ENCODE measurements around the gene PAQR4. TPM values are rescaled to one million over a fixed set of nuclear protein-coding genes. Genes with fewer than 3 reads are reported as not detected.
A peak's percentile ranks its signal among the peaks of the same experiment; 100 is the strongest.

PAQR4 gene
- polyA plus RNA-seq, 3 donors = 2.9 to 7.7 (median 4.7) TPM

DNA sequence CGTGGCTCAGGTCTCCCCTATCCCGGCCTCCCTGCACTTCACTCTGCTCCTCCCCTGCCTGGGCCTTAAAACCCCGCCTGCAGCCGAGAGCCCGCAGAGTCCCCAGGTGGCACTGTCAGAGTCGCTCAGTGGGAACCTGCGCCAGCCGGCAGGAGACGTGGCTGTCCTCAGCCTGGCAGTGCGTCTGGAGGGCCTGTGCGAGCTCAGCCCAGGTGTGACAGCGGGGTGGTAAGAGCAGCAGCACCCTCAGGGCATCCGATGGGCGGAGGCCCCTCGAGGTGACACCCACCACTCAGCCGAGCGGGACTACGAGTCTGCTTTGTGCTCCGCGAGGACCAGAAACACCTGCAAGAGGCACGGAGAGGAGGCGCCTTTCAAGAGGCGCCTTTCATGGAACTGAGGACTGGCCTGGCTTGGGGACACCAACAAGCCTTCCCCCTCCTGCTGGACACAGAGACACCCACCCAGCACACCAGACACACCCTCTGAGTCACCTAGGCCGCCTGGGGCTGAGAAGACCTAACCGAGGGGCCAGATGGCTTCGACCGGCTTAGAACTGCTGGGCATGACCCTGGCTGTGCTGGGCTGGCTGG, 43.8 kb downstream of the PAQR4 start, which contains the start of gene CLDN9:
Gene CLDN9, plus strand, starts transcription at position 96 of the 593 bp plus-strand sequence. Its CDS starts 440 bp downstream, at position 536.
- H3K27ac ChIP-seq (ENCODE audit: low read depth, low read length) = no peak within 1 kb of the TSS
- 29 to 48% (median 41%) methylated on average over 27 of the region's 27 CpGs for WGBS, 3 donors

DNA sequence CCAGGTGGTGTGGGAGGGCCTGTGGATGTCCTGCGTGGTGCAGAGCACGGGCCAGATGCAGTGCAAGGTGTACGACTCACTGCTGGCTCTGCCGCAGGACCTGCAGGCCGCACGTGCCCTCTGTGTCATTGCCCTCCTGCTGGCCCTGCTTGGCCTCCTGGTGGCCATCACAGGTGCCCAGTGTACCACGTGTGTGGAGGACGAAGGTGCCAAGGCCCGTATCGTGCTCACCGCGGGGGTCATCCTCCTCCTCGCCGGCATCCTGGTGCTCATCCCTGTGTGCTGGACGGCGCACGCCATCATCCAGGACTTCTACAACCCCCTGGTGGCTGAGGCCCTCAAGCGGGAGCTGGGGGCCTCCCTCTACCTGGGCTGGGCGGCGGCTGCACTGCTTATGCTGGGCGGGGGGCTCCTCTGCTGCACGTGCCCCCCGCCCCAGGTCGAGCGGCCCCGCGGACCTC, 44.4 kb downstream of the PAQR4 start:
- WGBS, 3 donors = 50 to 77% (median 64%) methylated on average over 22 to 27 of the region's 27 CpGs
- H3K27ac ChIP-seq (ENCODE audit: low read depth, low read length) = no peak overlapping the region

DNA sequence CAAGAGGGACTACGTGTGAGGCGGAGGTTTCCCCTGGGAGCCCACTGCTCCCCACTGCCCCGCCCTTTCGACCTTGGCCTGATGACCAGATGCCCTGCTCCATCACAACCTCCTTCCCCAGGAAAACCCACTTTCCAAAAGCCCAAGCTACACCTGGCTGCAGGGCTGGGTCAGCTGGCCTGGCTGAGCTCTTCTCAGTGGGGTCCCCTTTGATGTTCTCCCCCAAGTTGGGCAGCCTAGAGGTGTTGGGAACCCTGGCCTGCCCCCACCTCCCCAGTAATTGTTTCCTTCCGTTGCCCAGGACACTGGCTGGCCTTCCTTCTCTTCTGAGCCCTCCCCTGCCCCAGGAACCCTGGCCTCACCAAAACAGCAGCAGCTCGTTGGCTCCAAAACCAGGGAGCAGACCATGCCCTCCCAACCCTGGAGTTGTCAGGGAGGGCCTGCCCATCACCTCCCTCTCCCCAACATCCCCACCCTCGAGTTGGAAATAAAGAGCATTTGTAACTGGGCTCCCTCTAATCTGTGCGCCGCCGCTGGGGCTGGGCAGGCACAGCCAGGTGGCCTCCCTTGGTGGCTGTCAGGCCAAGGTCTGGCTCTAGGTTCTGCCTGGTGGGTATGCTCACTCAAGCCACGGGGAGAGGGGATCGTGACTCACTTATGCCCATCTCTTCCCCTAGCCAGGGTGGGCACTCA, 45.0 kb downstream of the PAQR4 start:
- H3K27ac ChIP-seq (ENCODE audit: low read depth, low read length) = no peak overlapping the region
- WGBS, 3 donors = 62 to 65% (median 63%) methylated on average over 12 of the region's 12 CpGs

DNA sequence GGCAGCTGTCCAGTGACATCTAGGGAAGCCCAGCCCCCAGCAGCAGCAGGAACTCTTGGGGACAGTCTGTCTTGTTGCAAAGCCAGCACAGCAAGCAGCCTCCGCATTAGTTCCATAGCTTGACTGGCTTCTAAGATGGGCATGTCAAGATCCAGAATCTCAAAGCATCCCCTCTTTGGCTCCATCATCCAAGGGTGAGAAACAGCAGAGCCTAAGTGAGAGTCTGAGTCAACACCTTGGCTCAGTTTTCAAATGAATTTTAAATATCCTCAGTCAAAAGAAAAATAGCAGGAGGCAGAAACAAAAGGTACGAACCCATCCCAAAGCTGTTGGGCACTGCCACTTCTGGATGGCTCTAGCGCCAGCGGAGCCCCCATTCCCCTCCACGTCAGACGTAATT, 45.8 kb downstream of the PAQR4 start:
- H3K27ac ChIP-seq (ENCODE audit: low read depth, low read length) = no peak overlapping the region
- 84 to 92% (median 86%) methylated on average over 6 of the region's 6 CpGs for WGBS, 3 donors

DNA sequence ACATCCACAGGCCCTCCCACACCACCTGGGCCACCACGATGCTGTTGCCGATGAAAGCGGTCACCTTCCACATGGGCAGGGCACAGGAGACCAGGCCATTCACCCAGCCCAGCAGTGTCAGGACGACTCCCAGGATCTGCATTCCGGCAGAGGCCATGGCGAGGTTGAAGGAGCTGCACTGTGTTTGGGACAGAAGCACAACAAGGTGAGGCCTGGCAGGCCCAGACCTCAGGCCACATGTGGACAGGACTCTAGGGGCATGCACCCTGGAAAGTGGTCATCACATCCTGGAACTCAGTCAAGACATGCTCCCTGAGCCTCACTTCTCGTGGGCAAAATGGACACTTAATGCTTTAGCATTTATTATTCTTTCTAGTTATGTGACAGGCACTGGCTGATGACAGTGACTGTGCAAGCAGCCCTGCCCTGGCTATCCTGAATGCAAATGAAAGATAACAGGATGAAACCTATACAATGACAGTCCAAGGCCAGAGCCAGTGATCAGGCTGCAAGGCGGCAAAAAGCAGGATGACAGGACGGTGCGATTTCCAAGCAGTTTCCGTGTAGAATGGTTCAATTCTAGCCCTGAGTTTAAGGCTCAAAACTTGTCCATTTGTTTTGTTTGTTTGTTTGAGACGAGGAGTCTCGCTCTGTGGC, 46.8 kb downstream of the PAQR4 start:
- 88 to 89% (median 89%) methylated on average over 13 of the region's 13 CpGs for WGBS, 3 donors

DNA sequence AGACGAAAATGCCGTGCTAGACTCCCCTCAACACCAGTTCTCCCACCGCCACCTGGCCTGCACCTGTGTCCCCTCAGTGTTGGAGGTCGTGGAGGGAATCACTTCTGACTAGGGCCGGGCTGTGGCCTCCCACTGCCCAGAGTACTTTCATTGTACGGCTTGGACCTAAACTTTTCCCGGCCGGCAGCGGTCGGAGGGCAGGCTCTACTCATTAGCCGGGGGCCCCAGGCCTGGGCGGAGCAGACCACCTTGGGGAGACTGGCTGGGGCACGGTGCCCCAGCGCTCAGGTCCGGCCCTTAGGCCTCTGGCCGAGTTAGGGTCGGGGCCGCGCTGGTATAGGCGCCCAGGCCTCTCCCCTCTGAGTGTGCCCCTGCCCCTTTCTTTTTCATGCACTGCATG, 48.2 kb downstream of the PAQR4 start:
- 55 to 83% (median 72%) methylated on average over 20 of the region's 20 CpGs for WGBS, 3 donors
- no peak overlapping the region for H3K27ac ChIP-seq (ENCODE audit: low read depth, low read length)

More for the DNA sequence above, 46.8 kb downstream of the PAQR4 start:
- H3K27ac ChIP-seq (ENCODE audit: low read depth, low read length) = no peak overlapping the region

DNA sequence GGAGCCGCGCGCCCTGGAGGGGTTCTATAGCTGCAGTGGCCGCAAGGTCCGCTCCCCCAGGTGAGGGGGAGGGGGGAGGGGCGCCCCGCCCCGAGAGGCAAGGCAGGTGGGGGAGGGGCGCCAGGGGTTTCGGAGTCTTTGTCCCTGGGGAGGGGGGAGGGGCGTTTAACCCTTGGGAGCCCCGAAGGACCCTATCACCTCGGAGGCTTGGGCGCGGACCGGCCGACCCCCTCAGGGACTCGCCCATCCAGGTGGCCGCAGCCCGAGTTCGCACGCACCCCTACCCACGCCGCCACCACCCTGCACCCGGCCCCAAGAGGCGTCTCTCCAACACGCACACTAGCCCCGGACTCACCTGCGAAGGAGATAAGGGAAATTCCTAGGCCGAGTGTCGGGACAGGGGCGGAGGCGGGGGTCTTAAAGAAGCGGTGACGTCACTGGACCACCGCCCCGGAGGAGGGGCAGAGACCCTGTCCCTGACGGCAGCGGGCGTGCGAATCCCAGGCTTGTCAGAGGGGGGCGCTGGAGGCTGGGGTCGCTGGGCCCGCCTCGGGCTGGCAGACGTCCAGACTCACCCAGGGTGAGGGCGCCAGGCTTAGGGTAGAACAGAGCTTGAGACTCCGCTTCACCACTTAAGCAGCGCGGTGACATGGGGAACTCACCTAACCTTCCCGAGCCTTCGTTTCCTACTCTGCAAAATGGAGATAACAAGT, 48.8 kb downstream of the PAQR4 start, which contains the start of gene CLDN6:
Gene CLDN6, minus strand, starts transcription at position 390 of the 713 bp plus-strand sequence. CDS start 2,162 bp downstream, outside the sequence.
- H3K27ac ChIP-seq (ENCODE audit: low read depth, low read length) = no peak within 1 kb of the TSS
- 7 to 12% (median 11%) methylated on average over 37 to 52 of the region's 52 CpGs for WGBS, 3 donors

DNA sequence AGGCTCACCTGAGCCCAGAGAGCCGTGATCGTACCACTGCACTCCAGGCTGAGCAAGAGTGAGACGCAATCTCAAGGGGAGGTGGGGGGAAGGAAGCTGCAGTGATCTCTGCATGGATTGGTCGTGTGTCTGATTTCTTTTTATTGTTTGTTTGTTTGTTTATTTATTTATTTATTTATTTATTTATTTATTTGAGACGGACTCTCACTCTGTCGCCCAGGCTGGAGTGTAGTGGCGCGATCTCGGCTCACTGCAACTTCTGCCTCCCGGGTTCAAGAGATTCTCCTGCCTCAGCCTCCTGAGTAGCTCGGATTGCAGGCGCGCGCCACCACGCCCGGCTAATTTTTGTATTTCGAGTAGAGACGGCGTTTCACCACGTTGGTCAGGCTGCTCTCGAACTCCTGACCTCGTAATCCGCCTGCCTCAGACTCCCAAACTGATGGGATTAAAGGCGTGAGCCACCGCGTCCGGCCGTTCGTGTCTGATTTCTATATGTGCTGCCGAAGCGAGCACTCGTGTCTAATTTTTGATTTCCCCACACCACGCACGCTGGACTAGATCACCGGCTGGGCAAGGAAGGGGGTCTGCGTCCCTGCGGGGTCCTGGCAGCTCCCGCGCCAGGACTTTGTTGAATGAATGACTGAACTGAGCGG, 50.6 kb downstream of the PAQR4 start:
- WGBS, 3 donors = 24 to 34% (median 30%) methylated on average over 40 of the region's 40 CpGs
- no peak overlapping the region for H3K27ac ChIP-seq (ENCODE audit: low read depth, low read length)

DNA sequence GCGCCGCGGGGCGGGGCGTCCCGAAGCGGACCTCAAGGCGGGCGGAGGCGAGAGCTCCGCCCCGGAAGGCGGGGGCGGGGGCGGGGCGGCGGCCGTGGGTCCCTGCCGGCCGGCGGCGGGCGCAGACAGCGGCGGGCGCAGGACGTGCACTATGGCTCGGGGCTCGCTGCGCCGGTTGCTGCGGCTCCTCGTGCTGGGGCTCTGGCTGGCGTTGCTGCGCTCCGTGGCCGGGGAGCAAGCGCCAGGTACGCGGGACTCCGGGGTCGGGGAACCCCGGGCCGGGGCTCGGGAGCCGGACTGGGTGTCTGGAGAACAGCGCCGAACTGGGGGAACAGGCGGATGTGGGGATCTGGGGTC, 51.1 kb downstream of the PAQR4 start, which contains the start of gene TNFRSF12A:
Gene TNFRSF12A, plus strand, starts transcription at position 122 of the 357 bp plus-strand sequence. Its CDS starts 30 bp downstream, at position 152.
- peak within 1 kb of the TSS; percentile 30 for H3K27ac ChIP-seq (ENCODE audit: low read depth, low read length)
- WGBS, 3 donors = 0 to 1% (median 1%) methylated on average over 38 to 49 of the region's 49 CpGs

DNA sequence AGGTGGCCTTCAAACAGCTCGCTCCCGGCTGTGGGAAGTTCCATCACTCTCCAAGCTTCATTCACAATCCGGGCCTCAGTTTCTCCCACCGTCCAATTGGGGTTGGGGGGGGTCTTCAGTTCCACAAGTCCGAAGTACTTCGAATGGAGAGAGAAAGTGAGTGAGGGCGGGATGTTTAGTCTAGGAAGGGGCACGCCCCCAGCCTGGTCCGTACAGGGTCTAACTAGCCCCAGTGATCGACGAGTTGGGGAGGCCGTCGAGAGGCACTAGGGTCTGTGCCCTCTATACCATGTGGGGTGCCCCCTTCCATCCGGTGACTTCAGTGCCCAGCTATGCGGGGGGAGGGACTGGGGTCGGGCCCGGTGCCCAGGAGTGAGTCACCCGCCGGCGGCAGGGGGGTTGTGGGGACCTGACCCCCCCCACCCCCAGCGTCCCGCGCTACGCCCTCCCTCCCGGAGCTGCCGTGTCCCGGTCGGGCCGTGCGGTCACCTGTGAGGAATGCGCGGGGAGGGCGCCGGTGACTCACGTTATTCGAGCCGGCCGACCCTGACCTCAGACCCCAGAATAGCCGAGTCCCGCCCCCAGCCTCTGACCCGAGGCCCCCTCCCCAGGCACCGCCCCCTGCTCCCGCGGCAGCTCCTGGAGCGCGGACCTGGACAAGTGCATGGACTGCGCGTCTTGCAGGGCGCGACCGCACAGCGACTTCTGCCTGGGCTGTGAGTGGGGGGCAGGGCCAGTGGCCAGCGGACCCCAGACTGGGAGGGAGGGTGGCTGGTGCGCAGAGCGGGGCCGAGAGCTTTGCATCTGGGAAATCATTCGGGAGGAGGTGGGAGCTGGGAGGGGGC, 51.7 kb downstream of the PAQR4 start:
- WGBS, 3 donors = 1% methylated on average over 50 to 57 of the region's 57 CpGs

DNA sequence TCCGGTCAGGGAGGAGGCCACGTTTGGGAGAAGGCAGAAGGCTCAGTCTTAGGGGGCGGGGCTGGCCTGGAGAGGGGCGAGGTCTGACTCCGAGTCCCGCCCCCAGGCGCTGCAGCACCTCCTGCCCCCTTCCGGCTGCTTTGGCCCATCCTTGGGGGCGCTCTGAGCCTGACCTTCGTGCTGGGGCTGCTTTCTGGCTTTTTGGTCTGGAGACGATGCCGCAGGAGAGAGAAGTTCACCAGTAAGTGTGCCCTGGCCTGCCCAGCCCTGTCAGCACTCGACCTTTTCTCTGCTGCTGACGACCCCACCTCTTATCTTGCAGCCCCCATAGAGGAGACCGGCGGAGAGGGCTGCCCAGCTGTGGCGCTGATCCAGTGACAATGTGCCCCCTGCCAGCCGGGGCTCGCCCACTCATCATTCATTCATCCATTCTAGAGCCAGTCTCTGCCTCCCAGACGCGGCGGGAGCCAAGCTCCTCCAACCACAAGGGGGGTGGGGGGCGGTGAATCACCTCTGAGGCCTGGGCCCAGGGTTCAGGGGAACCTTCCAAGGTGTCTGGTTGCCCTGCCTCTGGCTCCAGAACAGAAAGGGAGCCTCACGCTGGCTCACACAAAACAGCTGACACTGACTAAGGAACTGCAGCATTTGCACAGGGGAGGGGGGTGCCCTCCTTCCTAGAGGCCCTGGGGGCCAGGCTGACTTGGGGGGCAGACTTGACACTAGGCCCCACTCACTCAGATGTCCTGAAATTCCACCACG, 52.5 kb downstream of the PAQR4 start:
- 17 to 20% (median 19%) methylated on average over 25 of the region's 25 CpGs for WGBS, 3 donors
- peak overlapping the region; percentile 65 for H3K27ac ChIP-seq (ENCODE audit: low read depth, low read length)

More for the DNA sequence above, 51.7 kb downstream of the PAQR4 start:
- H3K27ac ChIP-seq (ENCODE audit: low read depth, low read length) = peak overlapping the region; percentile 30

DNA sequence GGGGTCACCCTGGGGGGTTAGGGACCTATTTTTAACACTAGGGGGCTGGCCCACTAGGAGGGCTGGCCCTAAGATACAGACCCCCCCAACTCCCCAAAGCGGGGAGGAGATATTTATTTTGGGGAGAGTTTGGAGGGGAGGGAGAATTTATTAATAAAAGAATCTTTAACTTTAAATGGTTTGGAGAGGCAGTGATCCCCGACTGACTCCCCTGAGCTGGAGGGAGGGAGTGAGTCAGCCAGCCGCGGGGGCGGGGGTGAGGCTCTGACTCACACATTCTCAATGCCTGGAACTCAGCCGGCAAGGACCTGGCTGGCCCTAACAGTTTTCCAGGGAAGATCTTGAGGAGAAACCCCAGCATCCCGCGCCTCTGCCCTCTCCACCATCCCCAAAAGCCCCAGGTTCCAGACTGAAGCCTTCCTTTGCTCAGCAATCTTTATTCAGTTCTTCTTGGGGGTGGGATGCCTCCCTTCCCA, 53.1 kb downstream of the PAQR4 start:
- WGBS, 3 donors = 13 to 23% (median 19%) methylated on average over 8 of the region's 8 CpGs
- peak overlapping the region; percentile 65 for H3K27ac ChIP-seq (ENCODE audit: low read depth, low read length)

DNA sequence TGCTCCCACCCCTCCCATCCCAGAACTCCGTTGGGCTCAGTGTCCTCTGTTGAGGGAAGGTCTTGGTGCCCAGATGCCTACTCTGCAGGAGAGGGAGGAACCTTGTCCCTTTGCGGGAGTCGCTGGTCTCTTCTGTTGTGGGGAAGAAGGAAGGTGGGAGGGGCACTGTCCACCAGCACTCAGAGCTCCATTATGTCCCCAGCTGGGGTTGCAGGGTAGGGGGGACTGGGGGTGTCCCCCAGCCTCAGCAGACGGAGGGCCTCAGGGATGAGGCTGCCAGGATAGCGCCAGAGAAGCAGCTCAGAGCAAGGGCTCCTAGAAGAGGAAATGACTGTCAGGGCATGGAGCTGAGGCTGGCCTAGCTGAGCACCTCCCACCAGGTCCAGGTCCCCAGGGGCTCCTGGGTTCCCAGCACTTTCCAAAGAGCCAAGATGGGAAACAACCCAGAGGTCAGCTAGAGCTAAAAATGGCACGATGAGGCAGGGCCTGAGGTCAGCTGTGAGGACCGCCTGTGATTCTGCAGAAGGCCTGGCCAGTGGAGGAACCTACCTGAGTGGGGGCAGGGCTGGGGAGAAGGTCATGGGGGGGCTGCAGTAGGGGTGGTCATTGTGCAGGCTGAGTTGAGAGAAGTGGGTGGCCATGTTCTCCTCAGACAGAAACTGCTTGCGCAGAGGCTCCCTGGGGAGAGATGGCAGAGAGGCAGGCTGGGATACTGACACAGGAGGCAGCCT, 53.7 kb downstream of the PAQR4 start:
- whole genome bisulfite sequencing, 3 donors = 31 to 49% (median 33%) methylated on average over 8 of the region's 8 CpGs

More for the DNA sequence above, 53.7 kb downstream of the PAQR4 start:
- peak overlapping the region; percentile 62 for H3K27ac ChIP-seq (ENCODE audit: low read depth, low read length)

Measured in adipose tissue (tissue), 3 donors.